Left lung (tissue), 10 donors: Measurements from ENCODE around the gene HYI. TPM values are rescaled to one million over a fixed set of nuclear protein-coding genes. Genes with fewer than 3 reads are reported as not detected.
A peak's percentile ranks its signal among the peaks of the same experiment; 100 is the strongest.

ENCODE experiments used
- ATAC-seq: fragments of 200-7000 bp; cut with Tn5 transposase; one replicate; pipeline ENCODE4 v1.9.1; 2020; ENCODE audit warnings: moderate library complexity
- DNase-seq, 4 donors: peaks; one replicate each; pipeline ENCODE4 v3.0.0-alpha.2; 2013 to 2020
- H3K27ac ChIP-seq, 2 donors: fragments of 200-600 bp; sonication (generic) in 1 of 2; one replicate each; pipeline versions ENCODE4 v1.5.0 to v1.8.0; 2020 to 2021
- H3K27me3 ChIP-seq, 2 donors: fragments of 200-600 bp; sonication (generic) in 1 of 2; one replicate each; pipeline versions ENCODE4 v1.5.0 to v1.8.0; 2020 to 2021
- H3K36me3 ChIP-seq, 2 donors: fragments of 200-600 bp; sonication (generic) in 1 of 2; one replicate each; pipeline versions ENCODE4 v1.5.0 to v1.8.0; 2020 to 2021
- H3K4me1 ChIP-seq, 2 donors: fragments of 200-600 bp; one replicate each; pipeline ENCODE4 v1.8.0; 2021
- H3K4me3 ChIP-seq, 2 donors: fragments of 200-600 bp; sonication (generic) in 1 of 2; one replicate each; pipeline versions ENCODE4 v1.5.0 to v1.8.0; 2020 to 2021; ENCODE audit warnings: mild to moderate bottlenecking in 1 of 2
- H3K9me3 ChIP-seq, 2 donors: fragments of 200-600 bp; sonication (generic) in 1 of 2; one replicate each; pipeline versions ENCODE4 v1.5.0 to v1.8.0; 2020 to 2021
- CTCF ChIP-seq, 2 donors: fragments of 200-600 bp; sonication (generic) in 1 of 2; IDR thresholded peaks; one replicate each; pipeline versions ENCODE4 v1.5.0 to v1.8.0; 2021; ENCODE audit warnings: antibody characterized with exemption in 2 of 2
- intact Hi-C, 2 donors: fragments of 100-400 bp; cut with DNase I; formaldehyde crosslinking; loops; one replicate each; pipeline versions ENCODE4 v1.11.2 to v1.14.2; 2022
- polyA plus RNA-seq, 6 donors: library from polyadenylated mRNA; unstranded; fragments of 120-200 nt; gene quantifications; one replicate each; pipeline ENCODE4 v1.2.1, GENCODE V29; 2013; ENCODE audit not compliant: insufficient read length in 6 of 6
- total RNA-seq, 2 donors: library from RNA; stranded (reverse); fragmentation: NEBNext Ultra II Directional; extraction: Animal tissue kit (Norgen Biotek cat#: 25700); gene quantifications; one replicate each; pipeline ENCODE4 v1.2.1, GENCODE V29; 2021
- donor health status: DM: no; HTN: yes; CAD: no.
- donor health status: DM: no; HTN: no; CAD: no.

HYI gene
- total and polyA plus RNA-seq, 8 donors: 42.5 to 60.2 (median 48.9) TPM

GRCh38 chr1:43472087-43472462 is 18.3 kb upstream of the HYI start:
- no peak for ATAC-seq
- no peak for DNase-seq
- H3K4me1 ChIP-seq: peaks cover 0 to 3% of the 10 kb centered on the region in 2 donors
- no peaks in the 10 kb centered on the region for H3K9me3 ChIP-seq
- H3K27me3 ChIP-seq: no peaks in the 10 kb centered on the region
- H3K27ac ChIP-seq: no peak overlapping the region
- H3K36me3 ChIP-seq: no peaks in the 10 kb centered on the region
- no peak overlapping the region for H3K4me3 ChIP-seq
- TF ChIP-seq CTCF (IDR thresholded peaks at IDR 0.05): no peak
- intact Hi-C loops: no loop called here

DNA sequence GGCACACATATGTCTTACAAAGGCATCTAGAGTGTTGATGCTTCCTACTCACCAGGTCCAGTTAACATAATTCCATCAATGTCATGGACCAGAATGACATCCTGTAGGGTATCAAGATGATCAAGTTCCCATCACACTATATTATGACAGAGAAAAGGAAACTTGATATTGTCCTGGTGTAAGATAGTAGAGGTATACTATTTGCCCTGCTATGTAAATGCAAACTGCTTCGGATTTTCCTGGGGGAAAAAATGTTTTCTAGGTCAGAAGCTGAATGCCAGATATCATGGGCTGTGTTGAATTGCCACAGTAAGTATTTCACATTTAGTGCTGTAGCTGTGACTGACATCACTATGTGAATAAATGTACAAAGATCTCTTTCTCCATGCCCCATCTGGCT is 16.2 kb upstream of the HYI start:
- H3K36me3 ChIP-seq: no peaks in the 10 kb centered on the region
- ATAC-seq (no peak), DNase-seq (no peak)
- TF ChIP-seq CTCF (IDR thresholded peaks at IDR 0.05): no peak
- no peaks in the 10 kb centered on the region for H3K27me3 ChIP-seq
- intact Hi-C loops: no loop called here
- no peak overlapping the region for H3K4me3 ChIP-seq
- H3K9me3 ChIP-seq: no peaks in the 10 kb centered on the region
- no peaks in the 10 kb centered on the region for H3K4me1 ChIP-seq
- no peak overlapping the region for H3K27ac ChIP-seq

DNA sequence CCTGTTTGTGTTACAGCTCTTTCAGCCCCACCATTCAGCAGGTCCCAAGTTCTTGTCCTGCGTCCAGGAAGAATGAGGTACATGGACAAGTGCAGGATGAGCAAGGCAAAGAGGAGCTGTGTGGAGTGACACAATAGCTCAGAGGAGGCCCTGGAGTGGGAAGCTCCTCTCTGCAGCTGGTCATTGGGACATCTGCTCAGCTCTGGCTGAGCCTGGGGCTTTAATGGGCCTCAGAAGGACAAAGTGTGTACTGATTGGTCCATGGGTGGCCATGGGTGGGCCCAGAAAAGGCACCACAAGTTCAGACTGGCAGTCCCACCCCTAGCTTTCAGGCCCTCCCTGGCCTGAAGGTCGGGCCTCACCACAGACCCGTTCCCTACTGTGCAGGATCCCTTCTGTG is 14.7 kb upstream of the HYI start:
- intact Hi-C loops: no loop called here
- DNase-seq: no peak
- Histone ChIP-seq H3K27ac (no peak overlapping the region), H3K27me3 (no peaks in the 10 kb centered on the region), H3K36me3 (no peaks in the 10 kb centered on the region), H3K9me3 (no peaks in the 10 kb centered on the region), H3K4me3 (no peak overlapping the region), H3K4me1 (no peaks in the 10 kb centered on the region)
- ATAC-seq: no peak
- no peak for TF ChIP-seq CTCF (IDR thresholded peaks at IDR 0.05)

DNA sequence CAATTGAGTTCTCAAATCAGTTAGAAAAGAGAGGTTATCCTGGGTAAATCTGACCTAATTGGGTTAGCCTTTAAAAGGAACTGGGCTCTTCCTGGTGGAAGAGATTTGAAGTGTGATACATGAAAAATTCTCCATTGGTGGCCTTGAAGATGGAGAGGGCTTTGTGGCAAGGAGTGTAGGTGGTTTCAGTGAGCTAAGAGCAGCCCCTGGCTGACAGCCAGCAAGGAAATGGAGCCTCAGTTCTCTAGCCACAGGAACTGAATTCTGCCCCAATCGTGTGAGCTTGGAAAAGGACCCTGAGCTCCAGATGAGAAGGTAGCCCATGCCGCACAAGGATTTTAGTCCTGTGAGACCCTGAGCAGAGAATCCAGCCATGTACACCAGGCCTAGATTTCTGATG is 12.7 kb upstream of the HYI start:
- no peak for DNase-seq
- H3K27ac ChIP-seq: no peak overlapping the region

DNA sequence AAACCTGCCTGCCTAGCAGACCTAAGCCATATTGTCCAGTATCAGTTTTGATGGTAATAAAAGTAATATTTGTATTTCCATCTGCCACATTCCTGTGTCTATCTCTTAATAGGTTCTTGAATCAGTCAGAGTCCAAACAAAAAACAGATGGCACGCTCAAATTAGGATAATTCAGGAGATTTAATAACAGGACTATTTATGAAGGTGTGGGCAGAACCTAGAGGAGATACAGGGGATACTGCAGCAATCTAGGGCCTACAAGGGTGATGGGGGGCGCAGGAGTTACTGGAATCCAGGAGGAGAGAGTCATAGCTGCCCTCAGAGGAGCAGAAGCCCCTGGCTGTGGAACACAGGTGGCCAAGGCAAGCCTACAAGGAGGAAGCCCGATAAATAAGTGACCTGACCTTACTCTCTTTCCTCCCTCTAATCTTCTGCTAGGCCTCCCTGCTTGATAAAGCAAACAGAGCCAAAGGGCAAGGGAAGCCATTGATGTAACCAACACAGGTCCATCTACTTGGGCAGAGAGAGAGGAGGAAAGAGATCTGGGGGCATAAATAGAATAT is 11.9 kb upstream of the HYI start:
- no peaks in the 10 kb centered on the region for H3K9me3 ChIP-seq
- intact Hi-C loops: no loop called here
- ATAC-seq: no peak
- no peaks in the 10 kb centered on the region for H3K4me1 ChIP-seq
- no peak for DNase-seq
- H3K27me3 ChIP-seq: no peaks in the 10 kb centered on the region
- H3K4me3 ChIP-seq: no peak overlapping the region
- H3K36me3 ChIP-seq: no peaks in the 10 kb centered on the region
- H3K27ac ChIP-seq: no peak overlapping the region
- no peak for TF ChIP-seq CTCF (IDR thresholded peaks at IDR 0.05)

More for the DNA sequence above, 12.7 kb upstream of the HYI start:
- H3K4me3 ChIP-seq: no peak overlapping the region
- peak; percentile 24 for ATAC-seq
- H3K9me3 ChIP-seq: no peaks in the 10 kb centered on the region
- H3K36me3 ChIP-seq: no peaks in the 10 kb centered on the region
- no peaks in the 10 kb centered on the region for H3K27me3 ChIP-seq
- intact Hi-C loops: no loop called here
- H3K4me1 ChIP-seq: no peaks in the 10 kb centered on the region
- no peak for TF ChIP-seq CTCF (IDR thresholded peaks at IDR 0.05)
